Kidney (tissue), 14 donors: ENCODE results near the gene PPP1R9B. TPM values are rescaled to one million over a fixed set of nuclear protein-coding genes. Genes with fewer than 3 reads are reported as not detected.

Source experiments
- DNase-seq, 5 donors: peaks; one replicate each; pipeline ENCODE4 v3.0.0-alpha.2; 2013 to 2020
- FAIRE-seq: peaks from 2 replicates; lab custom pipeline; 2012; peaks lifted over from hg19 to GRCh38; lab: Jason Lieb, UNC
- H3K27ac ChIP-seq, 2 donors: one replicate each; pipeline ENCODE4 v1.7.0; 2013; ENCODE audit warnings: low read depth in 2 of 2, low read length in 2 of 2, inconsistent platforms in 1 of 2
- H3K27me3 ChIP-seq: one replicate; pipeline ENCODE4 v1.7.1; 2013; ENCODE audit warnings: low read length, inconsistent platforms; ENCODE audit not compliant: control insufficient read depth, insufficient read depth
- H3K36me3 ChIP-seq, 3 donors: one replicate each; pipeline versions ENCODE4 v1.7.0 to v1.7.1; 2013; ENCODE audit warnings: low read length in 3 of 3, control low read depth in 1 of 3, inconsistent platforms in 1 of 3; ENCODE audit not compliant: insufficient read depth in 3 of 3, control insufficient read depth in 2 of 3
- H3K4me1 ChIP-seq, 3 donors: one replicate each; pipeline versions ENCODE4 v1.7.0 to v1.7.1; 2013; ENCODE audit warnings: low read length in 3 of 3, inconsistent platforms in 1 of 3, low read depth in 1 of 3; ENCODE audit not compliant: control insufficient read depth in 2 of 3, insufficient read depth in 2 of 3
- H3K4me3 ChIP-seq, 3 donors: one replicate each; pipeline versions ENCODE4 v1.7.0 to v1.8.1; 2013; ENCODE audit warnings: low read length in 3 of 3, control low read depth in 1 of 3, inconsistent platforms in 1 of 3
- H3K9ac ChIP-seq, 3 donors: one replicate each; pipeline versions ENCODE4 v1.7.0 to v1.7.1; 2013; ENCODE audit warnings: low read length in 3 of 3, control low read depth in 1 of 3, inconsistent platforms in 1 of 3
- H3K9me3 ChIP-seq, 3 donors: one replicate each; pipeline versions ENCODE4 v1.7.0 to v1.7.1; 2013; ENCODE audit warnings: low read length in 3 of 3, control low read depth in 1 of 3, inconsistent platforms in 1 of 3; ENCODE audit not compliant: control insufficient read depth in 2 of 3, insufficient read depth in 1 of 3
- CTCF ChIP-seq: IDR thresholded peaks from 3 replicates; pipeline ENCODE4 v1.5.1; 2012; ENCODE audit warnings: mild to moderate bottlenecking, moderate library complexity, borderline replicate concordance; ENCODE audit not compliant: insufficient read depth; ENCODE audit errors: extremely low read depth
- intact Hi-C: fragments of 100-400 bp; cut with DNase I; formaldehyde crosslinking; loops from one replicate; pipeline ENCODE4 v1.11.1; 2022
- polyA plus RNA-seq: library from polyadenylated mRNA; stranded (reverse); fragments of 350-450 nt; fragmentation: Illumina TruSeq; extraction: RNeasy Lipid Tissue Mini Kit (QIAGEN cat#74804); gene quantifications from one replicate; pipeline ENCODE4 v1.2.3, GENCODE V29; 2014; ENCODE audit warnings: low read depth, low replicate concordance; ENCODE audit not compliant: insufficient read depth
- total RNA-seq: library from RNA; stranded (reverse); fragmentation: NEBNext Ultra II Directional; extraction: Animal tissue kit (Norgen Biotek cat#: 25700); gene quantifications from one replicate; pipeline ENCODE4 v1.2.1, GENCODE V29; 2021
- donor health status: control.
- donor health status: control.
- donor health status: control.
- donor health status: control.
- donor health status: control.
- donor health status: DM: yes; HTN: yes; CAD: no.
- donor health status: Normal renal cell carcinoma (clear cell type).

The PPP1R9B gene
- total and polyA plus RNA-seq, 2 donors from 2014 or later, result 17.1 to 64.4 TPM

- TF ChIP-seq CTCF, result no peak
- Histone ChIP-seq H3K4me1 (no peaks in the 10 kb centered on the region), H3K27me3 (no peaks in the 10 kb centered on the region), H3K9ac (no peak overlapping the region), H3K9me3 (no peaks in the 10 kb centered on the region), H3K27ac (no peak overlapping the region), H3K4me3 (no peak overlapping the region), H3K36me3 (peaks cover 0 to 2% (median 0%) of the 10 kb centered on the region in 3 donors)
- DNase-seq (no peak), FAIRE-seq (no peak)
- intact Hi-C loops, result no loop called here
These were observed 38.6 kb upstream of the PPP1R9B start for GRCh38 chr17:50188921-50189549.

- intact Hi-C loops, result no loop called here
- DNase-seq (no peak), FAIRE-seq (no peak)
- no peaks in the 10 kb centered on the region for H3K9me3 ChIP-seq
- no peak overlapping the region for H3K9ac ChIP-seq
- TF ChIP-seq CTCF, result no peak
- no peaks in the 10 kb centered on the region for H3K27me3 ChIP-seq
- H3K4me3 ChIP-seq, result no peak overlapping the region
- no peak overlapping the region for H3K27ac ChIP-seq
- no peaks in the 10 kb centered on the region for H3K4me1 ChIP-seq
- peaks cover 0 to 2% (median 0%) of the 10 kb centered on the region in 3 donors for H3K36me3 ChIP-seq
These were observed 38.0 kb upstream of the PPP1R9B start for GRCh38 chr17:50188531-50188920.

GRCh38 chr17:50187751-50188530, 37.5 kb upstream of the PPP1R9B start:
- Histone ChIP-seq H3K4me1 (no peaks in the 10 kb centered on the region), H3K4me3 (no peak overlapping the region), H3K9me3 (no peaks in the 10 kb centered on the region), H3K27ac (no peak overlapping the region), H3K36me3 (peaks cover 0 to 2% (median 0%) of the 10 kb centered on the region in 3 donors), H3K9ac (no peak overlapping the region), H3K27me3 (no peaks in the 10 kb centered on the region)
- no peak for TF ChIP-seq CTCF
- DNase-seq (no peak), FAIRE-seq (no peak)
- intact Hi-C loops, result no loop called here
